Measurements from ENCODE around the gene STXBP1.

DNA sequence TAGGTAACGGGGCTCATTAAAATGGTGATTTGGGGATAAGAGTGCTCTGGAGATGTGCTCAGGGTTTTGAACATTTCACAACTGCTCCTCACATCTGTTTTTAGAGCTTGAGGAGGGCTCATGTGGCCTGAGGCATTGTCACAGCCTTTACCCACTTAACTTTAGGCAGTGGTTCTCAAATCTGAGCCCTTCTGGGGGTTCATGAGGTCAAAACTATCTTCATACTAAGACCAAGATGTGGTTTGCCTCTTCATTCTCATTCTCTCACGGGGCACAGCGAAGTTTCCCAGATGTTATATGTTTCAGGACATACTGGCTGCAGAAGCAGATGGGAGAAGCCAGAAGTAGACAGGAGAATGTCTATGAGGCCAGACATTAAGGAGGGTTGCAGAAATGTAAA lies 38.4 kb downstream of the STXBP1 start:
- TF ChIP-seq, protein P1, sequence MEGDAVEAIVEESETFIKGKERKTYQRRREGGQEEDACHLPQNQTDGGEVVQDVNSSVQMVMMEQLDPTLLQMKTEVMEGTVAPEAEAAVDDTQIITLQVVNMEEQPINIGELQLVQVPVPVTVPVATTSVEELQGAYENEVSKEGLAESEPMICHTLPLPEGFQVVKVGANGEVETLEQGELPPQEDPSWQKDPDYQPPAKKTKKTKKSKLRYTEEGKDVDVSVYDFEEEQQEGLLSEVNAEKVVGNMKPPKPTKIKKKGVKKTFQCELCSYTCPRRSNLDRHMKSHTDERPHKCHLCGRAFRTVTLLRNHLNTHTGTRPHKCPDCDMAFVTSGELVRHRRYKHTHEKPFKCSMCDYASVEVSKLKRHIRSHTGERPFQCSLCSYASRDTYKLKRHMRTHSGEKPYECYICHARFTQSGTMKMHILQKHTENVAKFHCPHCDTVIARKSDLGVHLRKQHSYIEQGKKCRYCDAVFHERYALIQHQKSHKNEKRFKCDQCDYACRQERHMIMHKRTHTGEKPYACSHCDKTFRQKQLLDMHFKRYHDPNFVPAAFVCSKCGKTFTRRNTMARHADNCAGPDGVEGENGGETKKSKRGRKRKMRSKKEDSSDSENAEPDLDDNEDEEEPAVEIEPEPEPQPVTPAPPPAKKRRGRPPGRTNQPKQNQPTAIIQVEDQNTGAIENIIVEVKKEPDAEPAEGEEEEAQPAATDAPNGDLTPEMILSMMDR (IDR thresholded peaks at IDR 0.05), result no peak
- TF ChIP-seq POLR2A (IDR thresholded peaks at IDR 0.05), result no peak

Measured in right lobe of liver (tissue), 4 donors.